NCI-H526 (cell line): ENCODE data around the gene TACC2.
A peak's percentile ranks its signal among the peaks of the same experiment; 100 is the strongest.
"Not testable (repeated sequence)": the region's sequence is repeated elsewhere in the genome, so short reads cannot be mapped to it uniquely, and the experiment has no call there.

Experiments used
- DNase-seq, 2 experiments: peaks; one replicate each; lab custom pipeline; 2025; lab: John Stamatoyannopoulos, UW

The TACC2 gene

GRCh38 chr10:121978511-121978910, 10.5 kb upstream of the TACC2 start:
- DNase-seq: no peak

- no peak for DNase-seq
Measured at GRCh38 chr10:121981346-121981745, 7.6 kb upstream of the TACC2 start.

GRCh38 chr10:121983852-121984251, 5.1 kb upstream of the TACC2 start:
- no peak for DNase-seq

- no peak for DNase-seq
Measured at GRCh38 chr10:121984463-121984862, 4.5 kb upstream of the TACC2 start.

- DNase-seq: no peak
Measured at GRCh38 chr10:121990015-121990677, 1.2 kb downstream of the TACC2 start.

GRCh38 chr10:121991727-121992126, 2.8 kb downstream of the TACC2 start:
- DNase-seq: not testable (repeated sequence)

GRCh38 chr10:121994429-121994941, 5.5 kb downstream of the TACC2 start:
- peak in 1 of 2 experiments; percentile 4 for DNase-seq

- DNase-seq: no peak
Measured at GRCh38 chr10:121998462-121998861, 9.5 kb downstream of the TACC2 start.

GRCh38 chr10:121999301-121999700, 10.3 kb downstream of the TACC2 start:
- no peak for DNase-seq

GRCh38 chr10:122001698-122002097, 12.7 kb downstream of the TACC2 start:
- no peak for DNase-seq

GRCh38 chr10:122007415-122007814, 18.5 kb downstream of the TACC2 start:
- DNase-seq: no peak

- DNase-seq: no peak
Measured at GRCh38 chr10:122010405-122011050, 21.6 kb downstream of the TACC2 start.

GRCh38 chr10:122012731-122013130, 23.8 kb downstream of the TACC2 start:
- DNase-seq: no peak

- DNase-seq: no peak
Measured at GRCh38 chr10:122013311-122013780, 24.4 kb downstream of the TACC2 start.

- no peak for DNase-seq
Measured at GRCh38 chr10:122014652-122015248, 25.8 kb downstream of the TACC2 start.

- not testable (repeated sequence) for DNase-seq
Measured at GRCh38 chr10:122017926-122018325, 29.0 kb downstream of the TACC2 start.

- peak; percentile 13 to 35 for DNase-seq
Measured at GRCh38 chr10:122018491-122018890, 29.5 kb downstream of the TACC2 start.

GRCh38 chr10:122018951-122019413, 30.0 kb downstream of the TACC2 start:
- peak in 1 of 2 experiments; percentile 62 for DNase-seq

- peak; percentile 15 to 62 for DNase-seq
Measured at GRCh38 chr10:122019414-122019975, 30.5 kb downstream of the TACC2 start.

- DNase-seq: no peak
Measured at GRCh38 chr10:122020226-122020625, 31.3 kb downstream of the TACC2 start.

GRCh38 chr10:122021379-122021778, 32.4 kb downstream of the TACC2 start:
- no peak for DNase-seq

- no peak for DNase-seq
Measured at GRCh38 chr10:122021828-122022227, 32.9 kb downstream of the TACC2 start.
